Peyer's patch (tissue), 4 donors: ENCODE data around the gene NUP214.

Source experiments
- CTCF ChIP-seq, 6 experiments: fragments of 450-650 bp in 4 of 6; fragments of 200-600 bp in 2 of 6; sonication (generic) in 1 of 6; IDR thresholded peaks; one replicate each; pipeline ENCODE4 v1.5.1; 2017 to 2019; ENCODE audit warnings: antibody characterized with exemption in 6 of 6, mild to moderate bottlenecking in 3 of 6, moderate library complexity in 1 of 6
- POLR2A ChIP-seq, 2 donors: fragments of 450-650 bp; IDR thresholded peaks; one replicate each; pipeline ENCODE4 v1.5.1; 2017; ENCODE audit warnings: antibody characterized with exemption in 2 of 2, mild to moderate bottlenecking in 2 of 2, moderate library complexity in 2 of 2

DNA sequence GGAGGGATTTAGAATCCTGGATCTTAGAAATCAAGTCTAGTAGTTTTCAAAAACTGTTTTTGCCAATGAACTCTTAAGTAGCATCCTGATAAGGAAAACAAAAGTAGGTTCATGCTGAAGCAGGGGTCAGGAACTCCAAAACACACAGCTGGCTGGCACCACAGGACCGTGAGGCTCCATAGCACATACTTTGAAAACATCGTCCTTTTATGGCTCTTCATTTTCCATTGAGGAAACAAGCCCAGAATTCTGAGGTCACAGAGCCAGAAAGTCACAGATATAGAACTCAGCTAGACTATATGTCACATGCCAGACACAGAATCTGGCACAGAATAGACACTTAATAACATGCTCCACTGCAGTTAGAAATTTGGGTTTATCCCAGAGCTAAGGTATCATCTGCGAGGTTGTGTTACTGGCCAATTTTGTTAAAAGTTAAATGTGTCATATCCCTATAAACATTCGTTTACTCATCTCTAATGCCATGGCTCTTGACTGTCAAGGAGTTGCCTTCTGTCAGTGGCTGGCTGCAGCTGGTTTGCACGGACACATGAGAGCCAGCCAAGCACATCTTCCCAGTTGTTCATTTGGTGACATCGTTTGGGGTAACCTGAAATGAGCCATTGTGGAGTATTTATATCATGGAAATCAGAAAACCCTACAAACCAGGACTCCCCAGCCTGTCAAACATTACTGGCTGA lies 92.1 kb downstream of the NUP214 start:
- no peak for TF ChIP-seq CTCF (IDR thresholded peaks at IDR 0.05)
- TF ChIP-seq POLR2A (IDR thresholded peaks at IDR 0.05) = no peak
